Pons (tissue), 1 donor: ENCODE results near the gene CCL22.

Source experiments
- DNase-seq: peaks from one replicate; pipeline ENCODE4 v3.0.0-alpha.2; 2016; ENCODE audit warnings: low spot score

Gene CCL22

GRCh38 chr16:57376313-57376818 is 17.8 kb downstream of the CCL22 start:
- no peak for DNase-seq

DNA sequence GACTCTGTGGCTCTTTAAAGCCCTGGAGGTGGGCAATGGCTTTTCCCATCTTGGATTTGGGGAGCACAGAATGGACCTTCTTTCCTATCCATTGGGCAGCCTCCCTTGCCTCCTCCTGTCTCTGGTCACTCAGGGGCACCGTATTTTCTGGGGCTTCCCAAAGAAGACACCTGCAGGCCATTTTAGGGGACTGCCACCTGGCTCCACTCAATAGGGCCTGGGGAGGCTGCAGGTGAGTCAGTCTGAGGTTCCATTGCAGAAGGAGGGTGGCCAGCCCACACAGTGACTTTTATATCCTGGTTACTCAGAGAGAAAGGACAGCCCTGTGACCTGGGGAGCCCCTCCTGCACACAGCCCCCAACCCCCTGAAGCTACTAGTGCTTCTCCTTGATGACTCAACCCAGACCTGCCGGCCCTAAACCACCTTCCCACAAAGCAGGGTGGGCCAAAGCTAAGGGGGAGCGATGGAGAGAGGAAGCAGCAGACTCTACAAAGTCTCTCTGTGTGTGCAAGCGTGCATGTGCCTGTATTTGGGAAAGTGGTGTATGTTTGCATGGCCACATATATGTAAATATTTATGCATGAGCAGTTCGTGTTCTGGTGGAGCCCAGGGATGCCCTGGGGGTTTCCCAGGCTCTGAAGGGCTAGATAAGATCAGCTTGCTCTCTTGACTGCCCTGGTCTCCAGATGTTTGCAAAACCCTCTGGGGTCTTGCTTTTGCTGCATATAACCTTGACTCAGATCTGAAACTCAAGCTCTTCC is 18.7 kb downstream of the CCL22 start:
- no peak for DNase-seq

DNA sequence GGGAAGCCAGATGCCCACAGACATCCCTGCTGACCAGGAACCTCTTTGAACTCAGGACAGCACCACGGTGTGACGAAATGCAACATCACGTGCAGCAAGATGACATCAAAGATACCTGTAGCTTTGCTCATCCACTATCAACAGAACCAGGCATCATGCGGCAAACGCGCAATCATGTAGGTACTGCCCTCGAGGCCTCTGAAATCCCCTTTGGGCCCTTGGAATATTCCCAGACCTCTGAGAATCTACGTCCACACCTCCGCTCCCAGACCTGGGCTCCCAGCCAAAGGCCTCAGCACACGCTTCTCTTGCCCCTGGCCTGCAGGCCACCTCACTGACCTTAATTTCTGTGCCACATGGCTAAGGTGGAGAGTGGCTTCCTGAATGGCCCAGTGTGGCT is 21.0 kb downstream of the CCL22 start:
- no peak for DNase-seq

- DNase-seq, result no peak
Measured at GRCh38 chr16:57380671-57381462, 22.3 kb downstream of the CCL22 start.

DNA sequence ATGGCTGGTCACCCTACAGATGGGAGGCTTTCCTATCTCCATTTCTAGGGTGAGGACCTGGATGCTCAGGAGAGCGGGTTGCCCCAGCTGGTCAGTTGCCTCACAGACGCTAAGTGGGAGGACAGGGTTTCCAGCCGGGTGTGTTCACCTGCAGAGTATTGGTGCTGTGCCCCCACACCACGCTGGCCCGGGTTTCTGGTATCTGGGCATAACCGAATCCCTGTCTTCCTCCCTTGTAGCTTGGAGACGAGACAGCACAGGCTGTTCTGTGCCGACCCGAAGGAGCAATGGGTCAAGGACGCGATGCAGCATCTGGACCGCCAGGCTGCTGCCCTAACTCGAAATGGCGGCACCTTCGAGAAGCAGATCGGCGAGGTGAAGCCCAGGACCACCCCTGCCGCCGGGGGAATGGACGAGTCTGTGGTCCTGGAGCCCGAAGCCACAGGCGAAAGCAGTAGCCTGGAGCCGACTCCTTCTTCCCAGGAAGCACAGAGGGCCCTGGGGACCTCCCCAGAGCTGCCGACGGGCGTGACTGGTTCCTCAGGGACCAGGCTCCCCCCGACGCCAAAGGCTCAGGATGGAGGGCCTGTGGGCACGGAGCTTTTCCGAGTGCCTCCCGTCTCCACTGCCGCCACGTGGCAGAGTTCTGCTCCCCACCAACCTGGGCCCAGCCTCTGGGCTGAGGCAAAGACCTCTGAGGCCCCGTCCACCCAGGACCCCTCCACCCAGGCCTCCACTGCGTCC is 23.4 kb downstream of the CCL22 start:
- DNase-seq, result no peak

DNA sequence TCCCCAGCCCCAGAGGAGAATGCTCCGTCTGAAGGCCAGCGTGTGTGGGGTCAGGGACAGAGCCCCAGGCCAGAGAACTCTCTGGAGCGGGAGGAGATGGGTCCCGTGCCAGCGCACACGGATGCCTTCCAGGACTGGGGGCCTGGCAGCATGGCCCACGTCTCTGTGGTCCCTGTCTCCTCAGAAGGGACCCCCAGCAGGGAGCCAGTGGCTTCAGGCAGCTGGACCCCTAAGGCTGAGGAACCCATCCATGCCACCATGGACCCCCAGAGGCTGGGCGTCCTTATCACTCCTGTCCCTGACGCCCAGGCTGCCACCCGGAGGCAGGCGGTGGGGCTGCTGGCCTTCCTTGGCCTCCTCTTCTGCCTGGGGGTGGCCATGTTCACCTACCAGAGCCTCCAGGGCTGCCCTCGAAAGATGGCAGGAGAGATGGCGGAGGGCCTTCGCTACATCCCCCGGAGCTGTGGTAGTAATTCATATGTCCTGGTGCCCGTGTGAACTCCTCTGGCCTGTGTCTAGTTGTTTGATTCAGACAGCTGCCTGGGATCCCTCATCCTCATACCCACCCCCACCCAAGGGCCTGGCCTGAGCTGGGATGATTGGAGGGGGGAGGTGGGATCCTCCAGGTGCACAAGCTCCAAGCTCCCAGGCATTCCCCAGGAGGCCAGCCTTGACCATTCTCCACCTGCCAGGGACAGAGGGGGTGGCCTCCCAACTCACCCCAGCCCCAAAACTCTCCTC is 24.1 kb downstream of the CCL22 start:
- no peak for DNase-seq

- DNase-seq, result no peak
Measured at GRCh38 chr16:57383276-57384247, 25.0 kb downstream of the CCL22 start.

- DNase-seq, result no peak
Measured at GRCh38 chr16:57384248-57385070, 25.9 kb downstream of the CCL22 start.

DNA sequence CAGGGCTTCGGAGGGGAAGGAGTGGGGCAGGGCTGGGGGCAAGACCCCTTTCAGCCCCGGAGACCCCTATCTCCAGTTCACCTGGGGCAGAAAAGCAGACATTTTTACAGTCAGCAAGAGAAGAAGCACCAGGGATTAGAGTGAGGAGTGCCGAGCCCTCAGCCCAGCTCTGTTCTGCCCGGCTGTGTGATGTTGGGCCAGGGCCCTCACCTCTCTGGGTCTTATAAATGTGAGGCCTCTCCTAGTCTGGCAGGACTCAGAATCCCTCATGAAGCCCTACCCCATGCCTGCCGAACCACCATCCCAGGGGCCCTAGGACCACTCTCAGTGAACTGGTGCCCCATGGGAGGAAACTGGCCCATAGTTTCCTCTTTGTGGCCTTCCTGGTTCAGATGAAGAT is 26.5 kb downstream of the CCL22 start:
- DNase-seq, result no peak

- no peak for DNase-seq
Measured at GRCh38 chr16:57386381-57386951, 27.9 kb downstream of the CCL22 start.

DNA sequence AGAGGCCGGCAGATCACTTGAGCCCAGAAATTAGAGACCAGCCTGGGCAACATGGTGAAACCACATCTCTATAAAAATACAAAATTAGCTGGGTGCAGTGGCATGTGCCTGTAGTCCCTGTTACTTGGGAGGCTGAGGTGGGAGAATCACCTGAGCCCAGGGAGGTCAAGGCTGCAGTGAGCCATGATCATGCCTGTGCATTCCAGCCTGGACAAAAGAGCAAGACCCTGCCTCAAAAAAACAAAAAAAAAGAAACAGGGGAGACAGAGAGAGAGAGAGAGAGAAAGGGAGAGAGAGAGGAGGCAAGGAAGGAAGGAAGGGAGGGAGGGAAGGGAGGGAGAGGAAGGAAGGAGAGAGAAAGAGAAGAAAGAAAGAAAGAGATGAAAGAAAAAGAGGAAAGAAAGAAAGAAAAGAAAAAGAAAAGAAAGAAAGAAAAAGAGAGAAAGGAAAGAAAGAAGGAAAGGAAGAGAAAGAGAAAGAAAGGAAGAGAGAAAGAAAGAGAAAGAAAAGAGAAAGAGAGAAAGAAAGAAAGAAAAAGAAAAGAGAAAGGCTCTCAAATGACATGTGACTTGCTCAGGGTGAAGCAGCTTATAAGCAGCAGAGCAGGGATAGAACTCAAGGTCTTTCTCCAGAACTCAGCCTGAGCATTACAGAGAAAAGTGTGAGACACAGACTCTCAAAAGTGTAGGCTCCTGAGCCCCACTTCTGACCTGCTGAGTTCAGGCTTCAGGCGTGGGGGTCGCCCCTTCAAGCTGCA is 29.2 kb downstream of the CCL22 start:
- DNase-seq, result no peak

- DNase-seq, result no peak
Measured at GRCh38 chr16:57388359-57389086, 29.9 kb downstream of the CCL22 start.

- DNase-seq, result no peak
Measured at GRCh38 chr16:57389087-57389468, 30.5 kb downstream of the CCL22 start.

DNA sequence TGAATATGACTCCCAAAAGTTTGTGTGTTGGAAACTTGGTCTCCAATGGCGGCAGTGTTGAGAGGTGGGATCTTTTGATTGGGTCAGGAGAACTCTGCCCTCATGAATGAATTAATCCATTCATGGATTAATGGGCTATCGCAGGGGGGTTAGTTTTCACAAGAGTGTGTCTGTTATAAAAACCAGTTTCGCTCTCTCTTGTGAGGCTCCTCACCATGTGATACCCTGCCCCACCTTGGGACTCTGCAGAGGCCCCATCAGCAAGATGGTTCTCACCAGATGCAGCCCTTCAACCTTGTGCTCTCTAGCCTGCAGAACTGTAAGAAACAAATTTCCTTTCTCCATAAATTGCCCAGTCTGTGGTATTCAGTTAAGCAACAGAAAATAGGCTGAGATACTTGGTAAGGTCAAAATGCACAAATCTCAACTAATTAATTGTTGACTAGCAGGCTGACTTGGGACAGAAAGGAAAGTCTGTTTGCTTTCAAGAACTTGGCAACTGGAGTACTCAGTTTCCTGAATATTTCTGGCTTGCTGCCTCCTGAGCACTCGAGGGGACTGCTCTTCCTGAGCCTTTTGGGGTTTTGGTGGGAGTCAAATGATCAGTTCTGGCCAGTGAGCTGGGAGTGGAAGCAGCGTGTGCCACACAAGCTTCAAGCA is 32.2 kb downstream of the CCL22 start:
- no peak for DNase-seq

GRCh38 chr16:57391300-57391699 is 32.7 kb downstream of the CCL22 start:
- DNase-seq, result no peak

DNA sequence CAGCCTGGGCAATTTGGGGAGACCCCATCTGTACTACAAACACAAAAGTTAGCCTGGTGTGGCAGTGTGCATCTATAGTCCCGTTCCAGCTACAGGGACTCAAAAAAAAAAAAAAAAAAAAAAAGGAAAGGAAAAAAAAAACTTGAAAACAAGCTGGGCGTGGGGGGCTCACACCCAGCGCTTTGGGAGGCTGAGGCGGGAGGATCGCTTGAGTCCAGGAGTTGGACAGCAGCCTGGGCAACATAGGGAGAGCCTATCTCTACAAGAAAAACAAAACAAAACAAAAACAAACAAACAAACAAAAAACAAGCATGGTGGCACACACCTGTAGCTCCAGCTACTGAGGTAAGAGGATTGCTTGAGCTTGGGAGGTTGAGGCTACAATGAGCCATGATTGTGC is 33.1 kb downstream of the CCL22 start:
- no peak for DNase-seq

DNA sequence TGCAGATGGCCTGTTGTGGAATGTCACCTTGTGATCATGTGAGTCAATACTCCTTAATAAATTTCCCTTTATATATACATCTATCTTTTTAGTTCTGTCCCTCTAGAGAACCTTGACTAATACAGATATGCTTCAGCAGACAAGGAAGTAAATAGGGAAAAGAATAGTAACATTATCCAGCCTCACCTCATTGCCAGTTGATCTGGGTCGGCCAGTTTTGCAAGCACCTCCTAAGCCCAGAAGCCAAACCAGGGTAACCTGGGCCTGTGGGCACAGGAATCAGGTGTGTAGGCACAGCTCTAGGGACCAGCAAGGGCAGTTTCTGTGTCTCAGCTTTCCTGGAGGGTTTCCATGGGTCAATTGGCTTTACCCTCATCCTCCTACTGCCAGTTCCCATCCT is 34.1 kb downstream of the CCL22 start:
- no peak for DNase-seq
